ENCODE measurements around the gene KCNC1.

The KCNC1 gene

GRCh38 chr11:17751558-17751957 lies 17.0 kb downstream of the KCNC1 start:
- no peak for TF ChIP-seq CTCF (IDR thresholded peaks at IDR 0.05; ENCODE audit: low read depth, low read length)
- in situ Hi-C loops (cut with HindIII; ENCODE audit: low sequenced_read_pairs) = no loop called here
- H3K4me3 ChIP-seq (ENCODE audit: low read depth, low read length) = no peak overlapping the region
- DNase-seq (ENCODE audit: low read depth, low spot score) = no peak

- in situ Hi-C loops (cut with HindIII; ENCODE audit: low sequenced_read_pairs) = no loop called here
- no peak for TF ChIP-seq CTCF (IDR thresholded peaks at IDR 0.05; ENCODE audit: low read depth, low read length)
- no peak overlapping the region for H3K4me3 ChIP-seq (ENCODE audit: low read depth, low read length)
- DNase-seq (ENCODE audit: low read depth, low spot score) = no peak
These were observed 17.6 kb downstream of the KCNC1 start for GRCh38 chr11:17752144-17752543.

GRCh38 chr11:17753153-17753552 lies 18.6 kb downstream of the KCNC1 start:
- in situ Hi-C loops (cut with HindIII; ENCODE audit: low sequenced_read_pairs) = no loop called here
- no peak overlapping the region for H3K4me3 ChIP-seq (ENCODE audit: low read depth, low read length)

GRCh38 chr11:17753641-17754040 lies 19.1 kb downstream of the KCNC1 start:
- no peak overlapping the region for H3K4me3 ChIP-seq (ENCODE audit: low read depth, low read length)
- DNase-seq (ENCODE audit: low read depth, low spot score) = no peak
- in situ Hi-C loops (cut with HindIII; ENCODE audit: low sequenced_read_pairs) = no loop called here
- TF ChIP-seq CTCF (IDR thresholded peaks at IDR 0.05; ENCODE audit: low read depth, low read length) = no peak

More at GRCh38 chr11:17753153-17753552, 18.6 kb downstream of the KCNC1 start:
- TF ChIP-seq CTCF (IDR thresholded peaks at IDR 0.05; ENCODE audit: low read depth, low read length) = no peak
- no peak for DNase-seq (ENCODE audit: low read depth, low spot score)

- no peak for DNase-seq (ENCODE audit: low read depth, low spot score)
- no peak overlapping the region for H3K4me3 ChIP-seq (ENCODE audit: low read depth, low read length)
- TF ChIP-seq CTCF (IDR thresholded peaks at IDR 0.05; ENCODE audit: low read depth, low read length) = no peak
- in situ Hi-C loops (cut with HindIII; ENCODE audit: low sequenced_read_pairs) = no loop called here
These were observed 21.3 kb downstream of the KCNC1 start for GRCh38 chr11:17755891-17756290.

- in situ Hi-C loops (cut with HindIII; ENCODE audit: low sequenced_read_pairs) = no loop called here
- no peak overlapping the region for H3K4me3 ChIP-seq (ENCODE audit: low read depth, low read length)
- TF ChIP-seq CTCF (IDR thresholded peaks at IDR 0.05; ENCODE audit: low read depth, low read length) = peak; percentile 62
- DNase-seq (ENCODE audit: low read depth, low spot score) = peak; percentile 14
These were observed 25.8 kb downstream of the KCNC1 start for GRCh38 chr11:17760102-17761029.

Data from astrocyte of the spinal cord (primary cell).